ENCODE results near the gene ATF3.

Gene ATF3, protein sequence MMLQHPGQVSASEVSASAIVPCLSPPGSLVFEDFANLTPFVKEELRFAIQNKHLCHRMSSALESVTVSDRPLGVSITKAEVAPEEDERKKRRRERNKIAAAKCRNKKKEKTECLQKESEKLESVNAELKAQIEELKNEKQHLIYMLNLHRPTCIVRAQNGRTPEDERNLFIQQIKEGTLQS

DNA sequence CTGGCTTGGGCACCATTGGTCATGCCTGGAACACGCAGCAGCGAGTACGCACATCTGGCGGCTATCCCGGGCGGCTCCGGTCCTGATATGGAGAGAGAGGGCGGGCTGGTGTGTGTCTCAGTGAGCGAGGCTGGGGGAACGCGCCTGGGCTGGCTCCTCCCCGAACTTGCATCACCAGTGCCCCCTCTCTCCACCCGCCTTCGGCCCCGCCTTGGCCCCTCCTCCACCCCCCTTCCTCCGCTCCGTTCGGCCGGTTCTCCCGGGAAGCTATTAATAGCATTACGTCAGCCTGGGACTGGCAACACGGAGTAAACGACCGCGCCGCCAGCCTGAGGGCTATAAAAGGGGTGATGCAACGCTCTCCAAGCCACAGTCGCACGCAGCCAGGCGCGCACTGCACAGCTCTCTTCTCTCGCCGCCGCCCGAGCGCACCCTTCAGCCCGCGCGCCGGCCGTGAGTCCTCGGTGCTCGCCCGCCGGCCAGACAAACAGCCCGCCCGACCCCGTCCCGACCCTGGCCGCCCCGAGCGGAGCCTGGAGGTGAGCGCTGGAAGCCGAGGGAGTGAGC lies at the start of gene ATF3:
Gene ATF3 (plus strand): TSS at position 370 of the 567 bp plus-strand sequence. CDS start 6,261 bp downstream, outside the sequence.
- ATAC-seq = peak; percentile 80 to 83

DNA sequence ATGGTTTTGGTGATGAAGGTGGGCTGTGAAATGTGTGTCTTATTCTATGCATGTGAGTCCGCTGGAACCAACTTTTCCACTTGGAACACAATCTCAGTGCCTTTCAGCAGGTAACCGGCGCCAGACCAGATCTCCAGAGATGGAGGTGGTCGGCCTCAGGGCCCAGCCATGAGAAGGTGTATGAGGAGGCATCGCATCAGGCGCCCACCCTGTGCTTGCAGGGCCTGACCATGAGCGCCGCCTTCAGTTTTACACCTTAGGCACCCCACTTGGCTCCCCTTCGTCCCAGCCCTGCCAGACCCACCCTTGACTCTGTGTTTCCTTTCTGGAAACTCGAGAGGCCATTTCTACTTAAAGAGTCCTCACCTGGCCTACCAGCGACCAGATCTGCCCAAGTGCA lies 48.6 kb upstream of the ATF3 start:
- no peak for ATAC-seq

- ATAC-seq = no peak
Observed at GRCh38 chr1:212560933-212561460, 47.6 kb upstream of the ATF3 start.

GRCh38 chr1:212561501-212561931 lies 47.0 kb upstream of the ATF3 start:
- ATAC-seq = no peak

GRCh38 chr1:212562771-212563170 lies 45.8 kb upstream of the ATF3 start:
- no peak for ATAC-seq

DNA sequence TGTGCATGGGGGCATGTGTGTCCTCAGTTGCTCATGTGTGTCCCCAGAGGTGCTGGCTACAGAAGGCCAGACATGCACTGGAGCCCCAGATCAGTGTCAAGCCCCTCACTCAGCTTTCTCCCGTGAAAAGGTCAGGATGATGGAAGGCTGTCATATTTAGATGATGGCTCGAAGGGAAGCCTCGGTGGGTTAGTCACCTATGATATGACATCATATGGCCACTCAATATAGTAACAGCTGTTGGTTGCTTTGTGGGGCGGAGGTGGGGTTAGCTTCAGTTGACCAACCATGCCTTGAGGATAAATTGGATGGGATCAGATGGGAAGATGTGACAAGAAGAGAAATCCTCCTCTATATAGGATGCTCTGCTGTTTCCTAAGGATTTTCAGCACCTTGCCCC lies 43.5 kb upstream of the ATF3 start:
- ATAC-seq = no peak

DNA sequence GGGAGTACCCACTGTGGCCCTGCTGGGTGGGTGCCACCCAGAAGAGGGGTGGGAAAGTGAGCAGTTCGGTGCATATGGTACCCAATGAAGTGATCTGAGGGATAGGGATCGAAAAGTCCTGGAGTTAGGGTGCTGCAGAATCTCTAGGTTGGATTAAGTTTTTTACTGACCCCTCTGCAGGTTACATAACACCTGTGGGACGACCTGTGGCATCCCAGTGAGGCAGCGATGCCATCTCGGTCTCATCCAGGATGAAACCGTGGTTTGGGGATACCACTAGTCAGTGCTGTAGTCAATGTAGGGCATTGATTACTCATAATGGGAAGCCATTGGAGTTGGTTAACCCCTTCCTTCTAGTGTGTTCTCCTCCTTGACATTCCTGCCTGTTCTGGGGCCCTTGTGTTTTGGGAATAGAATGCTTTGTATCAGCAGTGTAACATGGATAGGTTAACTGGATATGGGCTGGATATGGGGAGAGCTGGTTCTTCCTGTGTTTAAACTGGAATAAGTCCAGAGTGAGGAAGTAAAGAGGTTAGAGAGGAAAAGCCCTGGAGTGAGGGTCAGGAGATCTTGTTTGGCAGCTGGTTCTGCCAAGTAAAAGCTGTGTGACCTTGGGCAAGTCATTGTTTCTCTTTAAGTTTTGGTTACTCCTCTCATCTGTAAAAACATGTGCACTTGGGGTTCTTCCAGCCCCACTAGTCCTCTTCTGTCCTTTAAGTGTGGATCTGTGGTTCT lies 42.8 kb upstream of the ATF3 start:
- no peak for ATAC-seq

GRCh38 chr1:212566522-212567479 lies 41.8 kb upstream of the ATF3 start:
- ATAC-seq = peak; percentile 99 to 100

DNA sequence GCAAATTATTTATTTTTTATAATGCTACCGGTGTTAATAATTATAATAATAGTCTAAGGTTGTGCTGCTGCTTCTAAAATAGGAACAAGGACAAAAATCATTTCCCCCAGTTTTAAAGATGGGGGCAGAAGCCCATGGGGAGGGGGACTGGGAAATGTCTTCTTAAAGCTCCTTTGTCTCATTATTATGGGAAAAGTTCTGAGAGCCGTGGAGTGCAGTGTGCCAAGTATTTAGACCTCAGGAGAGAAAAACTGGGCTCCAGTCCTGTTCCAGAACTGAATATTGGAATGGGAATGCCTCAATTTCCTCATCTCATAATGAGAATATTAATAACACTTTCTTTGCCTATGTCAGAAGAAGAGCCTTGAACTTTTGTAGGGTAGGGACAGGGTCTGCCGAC lies 40.9 kb upstream of the ATF3 start:
- ATAC-seq = no peak

GRCh38 chr1:212568978-212569537 lies 39.5 kb upstream of the ATF3 start:
- ATAC-seq = no peak

- ATAC-seq = no peak
Observed at GRCh38 chr1:212574732-212575131, 33.8 kb upstream of the ATF3 start.

GRCh38 chr1:212575333-212575732 lies 33.2 kb upstream of the ATF3 start:
- ATAC-seq = no peak

DNA sequence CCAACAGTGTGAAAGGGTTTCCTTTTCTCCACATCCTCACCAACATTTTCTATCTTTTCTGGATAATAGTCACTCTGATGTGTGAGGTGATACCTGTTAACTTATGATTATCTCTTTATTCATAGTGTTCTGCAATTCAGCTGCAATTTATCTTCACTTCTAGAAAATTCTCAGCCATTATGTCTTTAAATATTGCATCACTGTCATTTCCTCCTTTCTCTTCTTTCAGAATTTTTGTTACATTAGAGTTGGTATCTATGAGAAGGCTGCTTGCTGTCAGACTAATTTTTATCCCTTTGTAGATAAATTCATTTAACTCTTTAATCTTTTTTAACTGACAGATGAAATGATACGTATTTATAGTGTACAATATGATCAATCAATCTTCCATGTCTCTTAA lies 30.5 kb upstream of the ATF3 start:
- no peak for ATAC-seq

GRCh38 chr1:212581034-212581433 lies 27.5 kb upstream of the ATF3 start:
- ATAC-seq = no peak

GRCh38 chr1:212582291-212582690 lies 26.3 kb upstream of the ATF3 start:
- ATAC-seq = no peak

DNA sequence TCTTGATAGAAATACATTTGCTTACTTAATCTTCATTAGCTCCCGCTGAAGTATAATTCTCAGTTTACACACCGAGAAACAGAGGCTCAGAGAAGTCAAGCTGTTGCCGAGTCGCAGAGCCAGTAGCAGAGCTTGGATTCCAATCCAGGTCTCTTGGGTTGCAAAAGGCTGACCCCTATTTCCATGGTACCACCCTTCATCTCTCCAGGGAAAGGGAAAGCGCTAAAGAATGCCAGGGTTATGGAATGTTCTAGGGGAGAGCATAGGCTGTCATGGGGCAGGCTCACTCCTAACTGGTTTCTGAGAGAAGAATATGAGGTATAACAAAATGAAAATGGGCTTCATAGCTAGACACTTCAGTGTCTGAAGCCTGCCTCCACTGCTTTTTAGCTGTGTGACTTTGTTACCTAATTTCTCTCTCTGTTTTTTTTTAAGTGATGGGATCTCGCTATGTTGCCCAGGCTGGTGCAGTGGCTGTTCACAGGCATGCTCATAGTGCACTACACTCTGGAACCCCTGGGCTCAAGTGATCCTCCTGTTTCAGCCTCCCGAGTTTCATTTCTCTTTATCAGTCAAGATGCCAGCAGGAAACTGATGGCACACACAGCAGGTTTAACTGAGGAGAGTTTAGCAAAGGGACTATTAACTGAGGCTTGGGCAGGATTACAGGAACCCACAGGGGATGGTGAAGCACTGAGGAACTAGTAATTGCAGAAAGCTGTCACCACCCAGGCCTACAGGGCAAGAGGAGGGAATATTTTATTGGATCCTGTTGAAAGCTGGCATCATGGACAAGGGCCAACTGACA lies 25.5 kb upstream of the ATF3 start:
- no peak for ATAC-seq

GRCh38 chr1:212583643-212584042 lies 24.9 kb upstream of the ATF3 start:
- ATAC-seq = no peak

DNA sequence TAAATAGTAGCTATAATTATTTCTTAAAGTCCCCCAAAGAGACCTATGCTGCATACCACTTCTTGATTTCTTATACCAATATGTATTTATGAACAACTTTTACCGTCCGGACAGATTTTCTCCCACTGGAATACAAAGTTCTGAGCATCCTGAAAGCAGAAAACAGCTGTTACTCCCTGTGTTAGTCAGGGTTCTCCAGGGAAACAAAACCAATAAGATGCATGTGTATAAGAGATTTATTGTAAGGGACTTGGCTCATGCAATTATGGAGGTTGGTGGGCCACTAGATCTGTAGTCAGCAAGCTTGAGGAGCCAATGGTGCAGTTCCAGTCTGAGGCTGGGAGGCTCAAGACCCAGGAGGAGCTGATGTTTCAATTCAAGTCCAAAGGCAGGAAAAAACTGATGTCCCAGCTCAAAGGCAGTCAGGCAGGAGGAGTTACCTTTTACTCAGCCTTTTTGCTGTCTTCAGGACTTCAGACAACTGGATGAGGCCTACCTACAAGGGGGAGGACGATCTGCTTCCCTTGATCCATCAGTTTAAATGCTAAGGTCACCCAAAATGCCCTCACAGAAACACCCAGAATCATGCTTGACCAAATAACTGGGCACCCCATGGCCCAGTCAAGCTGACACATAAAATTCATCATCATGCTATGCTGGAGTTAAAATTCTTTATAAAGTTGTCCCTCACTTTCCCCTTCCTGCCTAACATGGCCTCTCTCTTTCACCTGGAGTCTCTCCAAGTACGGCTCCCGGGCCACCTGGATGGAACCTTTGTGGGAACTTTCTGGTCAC lies 24.3 kb upstream of the ATF3 start:
- no peak for ATAC-seq

- no peak for ATAC-seq
Observed at GRCh38 chr1:212585210-212585609, 23.4 kb upstream of the ATF3 start.

DNA sequence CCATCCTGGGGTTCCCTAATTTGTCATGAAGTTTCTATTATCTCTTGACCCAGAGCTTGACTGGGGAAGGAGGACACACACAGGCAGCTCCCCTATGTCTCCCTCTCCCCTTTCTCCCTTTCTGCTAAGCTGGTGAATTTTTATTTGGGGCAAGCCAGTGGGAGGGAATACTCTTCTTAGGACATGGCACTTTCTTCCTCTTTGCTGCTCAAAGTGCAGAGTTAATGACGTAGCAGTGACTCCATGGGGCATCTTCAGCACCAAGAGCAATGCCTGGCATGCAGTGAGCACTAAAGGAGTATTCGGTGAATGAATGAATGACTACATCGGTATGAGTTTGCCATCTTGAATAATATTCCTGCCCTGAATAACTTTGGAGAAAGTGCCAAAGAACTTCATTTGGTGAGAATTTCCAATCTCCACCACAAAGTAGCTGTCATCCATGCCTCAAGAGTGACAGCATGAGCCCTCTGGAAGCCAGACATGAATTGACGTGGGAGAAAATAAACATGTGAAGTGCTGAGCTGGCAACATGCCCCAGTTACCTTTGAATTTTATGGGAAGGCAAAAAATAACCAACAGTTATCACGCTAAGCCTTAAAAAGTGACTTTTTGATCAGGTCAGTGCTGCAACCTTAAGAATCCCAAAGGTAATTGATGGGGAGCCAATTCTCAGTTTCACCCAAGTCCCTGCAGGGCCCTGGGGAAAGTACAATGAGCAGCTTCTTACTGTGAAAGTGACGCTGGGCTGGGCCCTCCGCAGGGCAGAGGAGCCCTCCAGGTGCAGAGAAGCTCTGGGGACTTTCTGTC lies 22.1 kb upstream of the ATF3 start:
- ATAC-seq = peak in 1 of 2 donors; percentile 48

Measured in activated CD4-positive, CD25-positive, alpha-beta regulatory T cell treated with anti-CD3 and anti-CD28 coated beads, Interleukin-2, amount 50 U/mL, for 24 hours (primary cell).